Fibroblast of the aortic adventitia (primary cell): ENCODE data around the gene LRSAM1. TPM values are rescaled to one million over a fixed set of nuclear protein-coding genes. Genes with fewer than 3 reads are reported as not detected.

Experiments
- DNase-seq: peaks from one replicate; pipeline ENCODE4 v3.0.0-alpha.2; 2010; ENCODE audit warnings: low read depth
- H3K4me3 ChIP-seq: 2 replicates; pipeline ENCODE4 v1.5.1; 2011; ENCODE audit warnings: low read depth, mild to moderate bottlenecking, control low read depth, low read length, moderate library complexity
- total RNA-seq: library from RNA; depleted of rRNA; stranded (reverse); fragments of >200 nt; gene quantifications from 2 replicates; pipeline ENCODE4 v1.2.3, GENCODE V29; 2012; ENCODE audit warnings: low replicate concordance
- TF ChIP-seq, protein P1 (sequence below): IDR thresholded peaks from 2 replicates; pipeline ENCODE4 v1.5.1; 2011; ENCODE audit warnings: mild to moderate bottlenecking, low read length, control low read depth, inconsistent platforms; ENCODE audit not compliant: insufficient read depth

The LRSAM1 gene
- total RNA-seq, 1 donor = 15.3 TPM

DNA sequence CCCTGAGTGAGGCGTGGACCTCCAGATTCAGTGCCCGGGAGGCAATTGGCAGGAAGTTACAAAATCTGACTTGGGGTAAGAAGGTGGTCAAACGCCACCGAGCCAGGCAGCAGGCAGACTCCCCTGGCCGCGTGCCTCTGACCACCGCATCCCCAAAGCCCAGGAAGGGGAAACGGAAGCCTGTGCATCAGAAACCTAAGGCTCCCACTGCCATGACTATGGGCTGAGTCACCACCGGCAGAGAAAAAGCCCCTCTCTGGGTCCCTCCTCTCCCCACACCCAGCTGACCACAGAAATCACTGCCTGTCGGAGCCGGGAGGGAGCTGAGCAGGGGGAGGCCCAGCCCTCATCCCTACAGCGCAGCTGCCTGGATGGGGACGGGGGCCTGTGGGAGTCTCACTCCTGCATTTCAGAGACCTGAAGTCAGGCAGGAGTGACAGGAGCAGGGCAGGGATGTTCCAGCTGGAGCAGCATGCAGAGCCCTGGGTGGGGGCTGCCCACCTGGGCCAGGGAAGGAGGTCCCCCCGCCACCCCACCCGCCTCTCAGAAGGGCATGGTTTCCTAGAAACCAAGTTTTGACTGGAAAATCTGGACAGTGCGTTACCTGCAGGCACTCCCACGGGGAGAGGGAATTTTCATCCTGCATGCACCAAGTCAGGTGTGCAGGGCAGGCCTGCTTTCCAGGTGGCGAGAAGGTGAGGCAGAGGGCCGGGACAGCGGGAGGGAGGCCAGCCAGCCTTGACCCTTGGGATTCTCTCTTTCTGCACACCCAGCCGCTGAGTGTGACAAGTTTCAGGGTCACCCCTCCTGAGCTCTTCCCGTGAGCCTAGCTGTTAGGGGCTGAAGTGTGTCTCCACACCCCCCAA lies 68.2 kb downstream of the LRSAM1 start:
- DNase-seq = peak; percentile 96
- TF ChIP-seq, protein P1, sequence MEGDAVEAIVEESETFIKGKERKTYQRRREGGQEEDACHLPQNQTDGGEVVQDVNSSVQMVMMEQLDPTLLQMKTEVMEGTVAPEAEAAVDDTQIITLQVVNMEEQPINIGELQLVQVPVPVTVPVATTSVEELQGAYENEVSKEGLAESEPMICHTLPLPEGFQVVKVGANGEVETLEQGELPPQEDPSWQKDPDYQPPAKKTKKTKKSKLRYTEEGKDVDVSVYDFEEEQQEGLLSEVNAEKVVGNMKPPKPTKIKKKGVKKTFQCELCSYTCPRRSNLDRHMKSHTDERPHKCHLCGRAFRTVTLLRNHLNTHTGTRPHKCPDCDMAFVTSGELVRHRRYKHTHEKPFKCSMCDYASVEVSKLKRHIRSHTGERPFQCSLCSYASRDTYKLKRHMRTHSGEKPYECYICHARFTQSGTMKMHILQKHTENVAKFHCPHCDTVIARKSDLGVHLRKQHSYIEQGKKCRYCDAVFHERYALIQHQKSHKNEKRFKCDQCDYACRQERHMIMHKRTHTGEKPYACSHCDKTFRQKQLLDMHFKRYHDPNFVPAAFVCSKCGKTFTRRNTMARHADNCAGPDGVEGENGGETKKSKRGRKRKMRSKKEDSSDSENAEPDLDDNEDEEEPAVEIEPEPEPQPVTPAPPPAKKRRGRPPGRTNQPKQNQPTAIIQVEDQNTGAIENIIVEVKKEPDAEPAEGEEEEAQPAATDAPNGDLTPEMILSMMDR = no peak
- H3K4me3 ChIP-seq = no peak overlapping the region

DNA sequence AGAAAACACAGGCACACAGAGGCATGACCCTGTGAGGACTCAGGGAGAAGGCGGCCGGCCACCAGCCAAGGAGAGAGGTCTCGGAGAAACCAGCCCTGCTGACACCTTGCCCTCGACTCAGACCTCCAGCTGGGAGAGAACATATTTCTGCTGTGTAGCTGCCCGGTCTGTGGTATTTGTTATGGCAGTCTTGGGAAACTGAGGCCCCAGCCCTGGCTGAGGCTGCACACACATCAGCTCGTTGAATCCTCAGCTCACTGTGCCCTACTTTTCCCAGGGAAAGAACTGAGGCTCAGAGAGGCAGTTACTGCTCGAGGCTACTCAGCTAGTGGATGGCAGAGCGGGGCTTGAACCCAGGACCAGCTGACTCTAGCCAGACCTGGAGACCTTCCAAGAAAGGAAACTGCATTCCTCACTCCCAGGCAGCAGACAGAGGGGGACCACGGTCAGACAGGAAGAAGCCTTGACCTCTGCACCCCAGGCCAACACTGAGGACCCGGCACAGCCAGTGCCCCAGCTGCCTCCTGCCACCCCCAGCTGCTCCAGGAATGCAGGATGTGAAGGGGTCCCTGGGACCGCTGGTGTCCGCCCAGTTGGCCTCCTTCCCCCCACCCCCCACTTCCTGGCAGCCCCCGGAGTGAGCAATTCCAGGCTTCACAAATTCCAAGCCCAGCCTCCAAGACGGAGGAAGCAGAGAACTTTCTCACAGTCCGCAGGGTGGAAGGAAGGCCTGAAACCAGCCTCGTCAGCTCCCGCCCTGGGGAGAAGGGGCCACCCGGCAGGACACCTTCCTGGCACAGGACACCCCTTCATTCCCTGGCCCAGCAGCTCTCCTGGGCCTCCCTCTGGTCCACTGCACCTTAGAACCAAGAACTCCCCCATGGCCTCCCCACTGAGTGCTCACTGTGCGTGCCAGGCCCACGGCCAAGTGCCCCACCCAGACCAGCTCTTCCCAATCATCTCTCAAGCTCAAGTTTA lies 69.9 kb downstream of the LRSAM1 start:
- TF ChIP-seq, protein P1 = no peak
- DNase-seq = peak; percentile 88
- H3K4me3 ChIP-seq = no peak overlapping the region

DNA sequence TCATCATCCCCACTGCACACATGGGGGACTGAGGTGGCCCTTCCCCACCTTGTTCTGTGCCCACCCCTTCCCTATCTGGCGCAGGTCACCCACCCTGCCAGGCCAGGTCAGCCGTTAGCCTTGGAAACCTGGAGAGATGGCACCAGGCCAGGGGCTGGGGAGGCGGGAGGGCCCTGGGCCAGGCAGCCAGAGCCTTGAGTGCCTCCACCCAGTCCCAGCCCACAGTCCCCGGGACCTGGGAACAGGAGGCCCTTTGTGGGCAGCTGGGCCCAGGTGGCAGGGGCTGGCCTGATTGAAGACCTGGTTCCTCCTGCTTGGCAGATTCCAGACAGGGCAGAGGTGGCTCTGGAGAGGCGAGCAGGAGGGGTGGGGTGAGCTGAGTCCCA lies 70.6 kb downstream of the LRSAM1 start:
- no peak for DNase-seq
- TF ChIP-seq, protein P1 = no peak
- no peak overlapping the region for H3K4me3 ChIP-seq

DNA sequence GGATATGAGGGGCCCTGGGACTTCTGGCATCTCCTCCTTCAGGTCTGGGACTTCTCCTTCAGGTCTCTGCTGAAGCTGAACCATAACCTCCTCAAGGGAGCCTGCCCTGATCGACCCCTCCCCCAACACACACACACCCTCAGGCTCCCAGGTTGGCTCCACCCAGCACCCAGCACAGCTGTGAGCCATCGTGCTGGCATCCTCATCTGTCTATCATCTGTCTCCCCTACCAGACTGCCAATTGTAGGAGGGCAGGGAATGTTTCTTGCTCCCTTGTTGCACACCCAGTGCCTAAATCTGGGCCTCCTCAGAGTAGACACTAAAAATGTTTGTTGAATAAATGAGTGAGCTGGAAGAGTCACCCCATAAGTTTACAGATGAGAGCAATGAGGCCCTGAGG lies 71.4 kb downstream of the LRSAM1 start:
- H3K4me3 ChIP-seq = no peak overlapping the region
- no peak for DNase-seq
- TF ChIP-seq, protein P1 = no peak

DNA sequence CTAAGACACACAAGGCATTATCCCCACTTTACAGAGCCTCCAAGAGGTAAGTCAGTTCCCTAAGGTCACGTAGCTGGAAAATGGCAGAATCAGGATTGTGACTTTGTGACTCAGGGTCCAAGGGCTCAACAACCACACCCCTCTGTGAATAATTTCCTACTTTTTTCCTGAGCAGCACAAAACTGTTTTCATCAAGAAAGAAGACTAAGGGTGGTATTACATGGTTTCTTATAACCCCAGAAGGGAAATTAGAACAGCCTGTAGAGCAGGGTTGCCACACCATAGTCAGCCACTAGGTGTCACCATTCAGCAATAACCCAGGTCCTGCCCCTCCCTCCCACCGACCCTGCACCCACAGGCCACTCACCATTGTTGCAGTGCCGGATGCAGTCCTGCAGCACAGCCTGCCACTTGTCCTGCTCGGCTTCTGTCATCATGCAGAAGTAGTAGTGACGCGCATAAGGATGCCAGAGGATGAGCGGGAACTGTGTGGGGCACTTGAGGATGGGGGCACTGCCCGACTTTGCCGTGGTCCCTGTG lies 72.1 kb downstream of the LRSAM1 start:
- peak; percentile 59 for DNase-seq
- no peak overlapping the region for H3K4me3 ChIP-seq
- TF ChIP-seq, protein P1 = peak; percentile 60

DNA sequence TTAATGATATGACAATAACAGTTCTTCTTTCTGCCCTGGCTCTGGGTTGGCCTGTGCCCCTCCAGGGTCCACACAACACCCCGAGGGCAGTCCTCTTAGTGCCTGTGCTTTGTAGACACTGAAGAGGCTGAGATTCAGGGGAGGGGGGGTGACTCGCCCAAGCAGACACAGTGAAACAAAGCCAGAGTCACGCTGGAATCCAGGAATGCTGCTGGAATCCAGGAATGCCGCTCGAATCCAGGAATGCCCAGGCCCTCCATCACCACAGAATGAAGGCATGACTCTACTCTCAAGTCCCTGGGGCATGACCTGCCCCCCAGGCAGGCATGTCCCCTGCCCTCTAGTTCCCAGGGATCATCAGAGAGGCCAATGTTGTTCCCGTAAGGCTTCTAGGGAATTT lies 73.1 kb downstream of the LRSAM1 start:
- TF ChIP-seq, protein P1 = no peak
- H3K4me3 ChIP-seq = no peak overlapping the region
- DNase-seq = peak; percentile 80
